Subcutaneous adipose tissue (tissue), 4 donors: ENCODE results near the gene ZNF469. TPM values are rescaled to one million over a fixed set of nuclear protein-coding genes. Genes with fewer than 3 reads are reported as not detected.

Experiments
- CTCF ChIP-seq: fragments of 450-650 bp; IDR thresholded peaks from one replicate; pipeline ENCODE4 v1.5.1; 2016; ENCODE audit warnings: low read depth, mild to moderate bottlenecking, control low read depth, antibody characterized with exemption, moderate library complexity
- total RNA-seq, 4 donors: library from RNA; depleted of rRNA; stranded (reverse); fragments of >200 nt; gene quantifications; one replicate each; pipeline ENCODE4 v1.1.0, GENCODE V29; 2016

Gene ZNF469
- total RNA-seq, 4 donors from 2014 or later, result 0.57 to 1.3 (median 0.75) TPM

- no peak for TF ChIP-seq CTCF
Measured at GRCh38 chr16:88381820-88382451, 823 bp upstream of the ZNF469 start.

- TF ChIP-seq CTCF, result no peak
Measured at GRCh38 chr16:88383401-88384221, 852 bp downstream of the ZNF469 start.

GRCh38 chr16:88384222-88385111 lies 1.7 kb downstream of the ZNF469 start:
- no peak for TF ChIP-seq CTCF

- TF ChIP-seq CTCF, result no peak
Measured at GRCh38 chr16:88385112-88385594, 2.4 kb downstream of the ZNF469 start.

GRCh38 chr16:88385831-88386815 lies 3.4 kb downstream of the ZNF469 start:
- TF ChIP-seq CTCF, result no peak

- TF ChIP-seq CTCF, result no peak
Measured at GRCh38 chr16:88387180-88387765, 4.5 kb downstream of the ZNF469 start.
